Mesendoderm (in vitro differentiated cells): ENCODE results near the gene GPR155.
"Not testable (repeated sequence)": the region's sequence is repeated elsewhere in the genome, so short reads cannot be mapped to it uniquely, and the experiment has no call there.

ENCODE experiments used
- DNase-seq: peaks from one replicate; pipeline ENCODE4 v3.0.0; 2013
- H2AK5ac ChIP-seq: 2 replicates; pipeline ENCODE4 v1.6.1; 2013; ENCODE audit warnings: low read length, inconsistent platforms
- H2BK120ac ChIP-seq: 2 replicates; pipeline ENCODE4 v1.6.1; 2013; ENCODE audit warnings: low read depth, mild to moderate bottlenecking, low read length, moderate library complexity, mixed read lengths
- H2BK15ac ChIP-seq: replicated peaks from 2 replicates; pipeline ENCODE4 v1.6.1; 2013; ENCODE audit warnings: low read depth, mild to moderate bottlenecking, moderate library complexity
- H2BK5ac ChIP-seq: 2 replicates; pipeline ENCODE4 v1.6.1; 2013; ENCODE audit warnings: low read length, inconsistent platforms
- H3K18ac ChIP-seq: 2 replicates; pipeline ENCODE4 v1.6.1; 2013; ENCODE audit warnings: mild to moderate bottlenecking, low read length, mixed read lengths
- H3K23ac ChIP-seq: one replicate; pipeline ENCODE4 v1.6.1; 2013; ENCODE audit warnings: low read length
- H3K27ac ChIP-seq: 2 replicates; pipeline ENCODE4 v1.5.1; 2013; ENCODE audit warnings: low read depth, mild to moderate bottlenecking, inconsistent platforms, low read length, moderate library complexity
- H3K27me3 ChIP-seq: 2 replicates; pipeline ENCODE4 v1.6.1; 2013; ENCODE audit warnings: low read length, control low read depth, mild to moderate bottlenecking, inconsistent platforms; ENCODE audit not compliant: insufficient read depth, poor library complexity
- H3K36me3 ChIP-seq: 2 replicates; pipeline ENCODE4 v1.6.1; 2013; ENCODE audit warnings: low read length, inconsistent platforms; ENCODE audit not compliant: control insufficient read depth, insufficient read depth
- H3K4ac ChIP-seq: one replicate; pipeline ENCODE4 v1.6.1; 2013; ENCODE audit warnings: low read depth, mild to moderate bottlenecking, low read length, moderate library complexity
- H3K4me1 ChIP-seq: 2 replicates; pipeline ENCODE4 v1.6.1; 2013; ENCODE audit warnings: low read depth, low read length, inconsistent platforms; ENCODE audit not compliant: control insufficient read depth
- H3K4me2 ChIP-seq: 2 replicates; pipeline ENCODE4 v1.6.1; 2013; ENCODE audit warnings: low read length
- H3K4me3 ChIP-seq: 2 replicates; pipeline ENCODE4 v1.5.1; 2013; ENCODE audit warnings: mild to moderate bottlenecking, low read length
- H3K56ac ChIP-seq: one replicate; pipeline ENCODE4 v1.6.1; 2013; ENCODE audit warnings: low read length
- H3K79me1 ChIP-seq: 2 replicates; pipeline ENCODE4 v1.6.1; 2013; ENCODE audit warnings: low read length, inconsistent platforms
- H3K79me2 ChIP-seq: 2 replicates; pipeline ENCODE4 v1.6.1; 2013; ENCODE audit warnings: mild to moderate bottlenecking, low read length; ENCODE audit not compliant: control insufficient read depth, insufficient read depth
- H3K9ac ChIP-seq: 2 replicates; pipeline ENCODE4 v1.6.1; 2013; ENCODE audit warnings: low read length, inconsistent platforms
- H4K5ac ChIP-seq: one replicate; pipeline ENCODE4 v1.6.1; 2013; ENCODE audit warnings: low read length
- H4K8ac ChIP-seq: one replicate; pipeline ENCODE4 v1.6.1; 2013; ENCODE audit warnings: low read depth, mild to moderate bottlenecking, control low read depth, low read length, moderate library complexity
- WGBS: extraction: QIAGEN DNeasy Blood & Tissue Kit; methylation state at CpG from one replicate; pipeline ENCODE4 v1.1.7; 2013; ENCODE audit warnings: low lambda C conversion rate, missing lambda C conversion rate; ENCODE audit not compliant: insufficient coverage; ENCODE audit errors: extremely low coverage; 5-methylcytosine and 5-hydroxymethylcytosine counted together

GPR155 gene

DNA sequence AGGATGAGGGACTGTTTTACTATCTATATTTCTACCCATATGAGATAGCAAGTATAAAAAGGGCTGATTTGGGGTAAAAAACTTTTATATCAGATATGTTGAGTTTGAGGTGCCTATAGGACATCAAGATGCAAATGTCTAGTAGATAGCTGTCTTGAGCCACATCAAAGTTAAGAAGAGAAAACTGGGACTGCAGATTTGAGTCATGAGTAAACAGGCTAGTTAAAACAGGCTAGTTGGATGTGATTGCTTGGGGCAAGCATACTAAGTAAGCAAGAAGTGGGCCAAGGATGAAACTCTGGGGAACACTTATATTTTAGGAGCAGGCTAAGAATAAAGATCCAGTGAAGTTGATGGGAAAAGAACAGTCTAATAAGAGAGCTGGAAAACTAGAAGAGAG is 94.1 kb downstream of the GPR155 start:
- DNase-seq: no peak
- Histone ChIP-seq H4K5ac (no peak overlapping the region), H3K4me3 (no peak overlapping the region), H4K8ac (no peak overlapping the region), H3K23ac (no peak overlapping the region), H3K27me3 (no peaks in the 10 kb centered on the region), H3K4me1 (no peaks in the 10 kb centered on the region), H3K36me3 (no peaks in the 10 kb centered on the region), H3K27ac (no peak overlapping the region), H3K4ac (no peak overlapping the region), H2BK120ac (no peak overlapping the region), H2BK15ac (no peak overlapping the region), H3K18ac (no peak overlapping the region), H3K4me2 (no peak overlapping the region), H3K79me1 (peaks cover 3% of the 10 kb centered on the region), H3K79me2 (peaks cover 2% of the 10 kb centered on the region), H2BK5ac (no peak overlapping the region), H3K56ac (no peak overlapping the region), H2AK5ac (no peak overlapping the region), H3K9ac (no peak overlapping the region)

DNA sequence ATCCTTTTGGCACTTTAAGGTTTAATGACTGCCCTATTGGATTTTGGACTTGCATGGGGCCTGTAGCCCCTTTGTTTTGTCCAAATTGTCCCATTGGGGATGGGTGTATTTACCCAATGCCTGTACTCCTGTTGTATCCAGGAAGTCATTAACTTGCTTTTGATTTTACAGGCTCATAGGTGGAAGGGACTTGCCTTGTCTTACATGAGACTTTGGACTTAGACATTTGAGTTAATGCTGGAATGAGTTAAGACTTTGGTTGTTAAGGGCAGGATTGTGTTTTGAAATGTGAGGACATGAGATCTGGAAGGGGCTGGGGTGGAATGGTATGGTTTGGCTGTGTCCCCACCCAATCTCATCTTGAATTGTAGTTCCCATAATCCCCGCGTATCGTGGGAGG is 96.5 kb downstream of the GPR155 start:
- not testable (repeated sequence) for H3K9ac ChIP-seq, H4K8ac ChIP-seq, DNase-seq, H3K27me3 ChIP-seq, H2BK5ac ChIP-seq, H3K23ac ChIP-seq, H3K79me1 ChIP-seq, H3K4me3 ChIP-seq, H3K4ac ChIP-seq, H3K4me2 ChIP-seq, H3K18ac ChIP-seq, H3K36me3 ChIP-seq, H3K56ac ChIP-seq, H4K5ac ChIP-seq, H3K27ac ChIP-seq, H3K79me2 ChIP-seq, H2BK120ac ChIP-seq, H2AK5ac ChIP-seq, H2BK15ac ChIP-seq, H3K4me1 ChIP-seq
- WGBS: no CpG with 5 or more reads among the region's 3 CpGs

DNA sequence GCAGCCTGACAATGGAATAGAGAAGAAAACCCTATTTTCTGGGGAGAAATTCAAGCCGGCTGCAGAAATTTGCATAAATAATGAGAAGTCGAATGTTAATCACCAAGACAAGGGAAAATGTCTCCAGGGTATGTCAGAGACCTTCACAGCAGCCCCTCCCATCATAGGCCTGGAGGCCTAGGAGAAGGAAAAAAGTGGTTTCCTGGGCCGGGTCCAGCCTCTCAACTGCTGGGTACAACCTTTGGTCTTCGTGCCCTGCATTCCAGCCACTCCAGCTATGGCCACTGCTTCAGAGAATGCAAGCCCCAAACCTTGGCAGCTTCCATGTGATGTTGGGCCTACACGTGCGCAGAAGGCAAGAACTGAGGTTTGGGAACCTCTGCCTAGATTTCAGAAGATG is 97.3 kb downstream of the GPR155 start:
- Histone ChIP-seq H3K79me1 (peaks cover 3% of the 10 kb centered on the region), H3K79me2 (peaks cover 2% of the 10 kb centered on the region), H3K4me3 (no peak overlapping the region), H3K4me1 (no peaks in the 10 kb centered on the region), H3K4me2 (no peak overlapping the region), H3K9ac (no peak overlapping the region), H2BK5ac (no peak overlapping the region), H3K27me3 (no peaks in the 10 kb centered on the region), H2BK15ac (no peak overlapping the region), H3K36me3 (peaks cover 2% of the 10 kb centered on the region), H3K27ac (no peak overlapping the region), H2AK5ac (no peak overlapping the region), H2BK120ac (no peak overlapping the region), H3K4ac (no peak overlapping the region), H3K18ac (no peak overlapping the region), H3K23ac (no peak overlapping the region), H4K8ac (no peak overlapping the region), H4K5ac (no peak overlapping the region), H3K56ac (no peak overlapping the region)
- WGBS: no CpG with 5 or more reads among the region's 6 CpGs
- DNase-seq: no peak

DNA sequence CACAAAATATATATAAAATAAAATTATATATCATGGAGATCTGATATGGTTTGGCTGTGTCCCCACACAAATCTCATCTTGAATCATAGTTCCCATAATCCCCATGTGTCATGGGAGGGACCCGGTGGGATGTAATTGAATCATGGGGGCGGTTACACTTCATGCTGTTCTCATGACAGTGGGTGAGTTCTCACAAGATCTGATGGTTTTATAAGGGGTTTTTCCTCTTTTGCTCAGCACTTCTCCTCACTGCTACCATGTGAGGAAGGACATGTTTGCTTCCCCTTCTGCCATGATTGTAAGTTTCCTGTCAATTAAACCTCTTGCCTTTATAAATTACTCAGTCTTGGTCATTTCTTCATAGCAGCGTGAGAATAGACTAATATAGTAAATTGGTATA is 98.1 kb downstream of the GPR155 start:
- not testable (repeated sequence) for H3K79me2 ChIP-seq, H3K4me3 ChIP-seq, H4K8ac ChIP-seq, H3K27me3 ChIP-seq, H3K56ac ChIP-seq, H3K36me3 ChIP-seq, H2BK120ac ChIP-seq, H2AK5ac ChIP-seq, H3K9ac ChIP-seq, H3K4ac ChIP-seq, H3K4me1 ChIP-seq, H3K4me2 ChIP-seq, H2BK5ac ChIP-seq, H3K23ac ChIP-seq, H3K79me1 ChIP-seq, H3K18ac ChIP-seq, DNase-seq, H3K27ac ChIP-seq, H4K5ac ChIP-seq, H2BK15ac ChIP-seq
- WGBS: no CpG with 5 or more reads among the region's 3 CpGs

GRCh38 chr2:174385201-174385600 is 101.6 kb downstream of the GPR155 start:
- Histone ChIP-seq H2BK5ac (no peak overlapping the region), H3K79me2 (no peaks in the 10 kb centered on the region), H2BK15ac (no peak overlapping the region), H3K79me1 (no peaks in the 10 kb centered on the region), H3K23ac (no peak overlapping the region), H3K4me1 (no peaks in the 10 kb centered on the region), H3K4me2 (no peak overlapping the region), H3K36me3 (peaks cover 2% of the 10 kb centered on the region), H3K18ac (no peak overlapping the region), H3K27ac (no peak overlapping the region), H3K4me3 (no peak overlapping the region), H3K4ac (no peak overlapping the region), H2BK120ac (no peak overlapping the region), H3K27me3 (no peaks in the 10 kb centered on the region), H3K9ac (no peak overlapping the region), H4K8ac (no peak overlapping the region), H4K5ac (no peak overlapping the region), H2AK5ac (no peak overlapping the region), H3K56ac (no peak overlapping the region)
- no CpG with 5 or more reads among the region's 3 CpGs for WGBS
- DNase-seq: no peak

GRCh38 chr2:174383796-174384195 is 103.0 kb downstream of the GPR155 start:
- H3K23ac ChIP-seq: no peak overlapping the region
- no peak for DNase-seq
- no peak overlapping the region for H4K5ac ChIP-seq
- no peak overlapping the region for H3K4me2 ChIP-seq
- no peaks in the 10 kb centered on the region for H3K79me1 ChIP-seq
- H2BK15ac ChIP-seq: no peak overlapping the region
- no CpG with 5 or more reads among the region's 1 CpG for WGBS
- no peak overlapping the region for H4K8ac ChIP-seq
- H3K4ac ChIP-seq: no peak overlapping the region
- H3K27me3 ChIP-seq: no peaks in the 10 kb centered on the region
- no peak overlapping the region for H2BK5ac ChIP-seq
- no peak overlapping the region for H2AK5ac ChIP-seq
- no peak overlapping the region for H3K4me3 ChIP-seq
- no peaks in the 10 kb centered on the region for H3K79me2 ChIP-seq
- H3K18ac ChIP-seq: no peak overlapping the region
- no peak overlapping the region for H3K9ac ChIP-seq
- no peak overlapping the region for H2BK120ac ChIP-seq
- H3K56ac ChIP-seq: no peak overlapping the region
- H3K4me1 ChIP-seq: no peaks in the 10 kb centered on the region
- no peak overlapping the region for H3K27ac ChIP-seq
- peaks cover 2% of the 10 kb centered on the region for H3K36me3 ChIP-seq
